Hepatocyte (in vitro differentiated cells): ENCODE measurements around the gene RPGR. TPM values are rescaled to one million over a fixed set of nuclear protein-coding genes. Genes with fewer than 3 reads are reported as not detected.

ENCODE experiments used
- DNase-seq: peaks from one replicate; pipeline ENCODE4 v3.0.0-alpha.2; 2016; ENCODE audit warnings: low spot score
- H2AFZ ChIP-seq: fragments of 200-600 bp; sonication (generic); 2 replicates; pipeline ENCODE4 v1.6.0; 2016; ENCODE audit warnings: antibody characterized with exemption, mild to moderate bottlenecking
- H3K27ac ChIP-seq: fragments of 200-600 bp; sonication (generic); 2 replicates; pipeline ENCODE4 v1.5.1; 2016; ENCODE audit warnings: mild to moderate bottlenecking
- H3K27me3 ChIP-seq: fragments of 200-600 bp; sonication (generic); 2 replicates; pipeline ENCODE4 v1.6.1; 2016
- H3K36me3 ChIP-seq: fragments of 200-600 bp; sonication (generic); replicated peaks from 2 replicates; pipeline ENCODE4 v1.5.1; 2016; ENCODE audit warnings: low read depth; ENCODE audit not compliant: insufficient read depth
- H3K4me1 ChIP-seq: fragments of 200-600 bp; sonication (generic); 2 replicates; pipeline ENCODE4 v1.5.1; 2016; ENCODE audit warnings: mild to moderate bottlenecking, moderate library complexity; ENCODE audit not compliant: insufficient read depth
- H3K4me2 ChIP-seq: fragments of 200-600 bp; sonication (generic); 2 replicates; pipeline ENCODE4 v1.6.0; 2016
- H3K4me3 ChIP-seq: fragments of 200-600 bp; sonication (generic); 2 replicates; pipeline ENCODE4 v1.5.1; 2016; ENCODE audit warnings: mild to moderate bottlenecking
- H3K79me2 ChIP-seq: fragments of 200-600 bp; sonication (generic); 2 replicates; pipeline ENCODE4 v1.6.0; 2017; ENCODE audit warnings: mild to moderate bottlenecking
- H3K9me2 ChIP-seq: fragments of 200-600 bp; sonication (generic); replicated peaks from 2 replicates; pipeline ENCODE4 v1.6.0; 2017; ENCODE audit warnings: mild to moderate bottlenecking; ENCODE audit not compliant: insufficient read depth
- H3K9me3 ChIP-seq: fragments of 200-600 bp; sonication (generic); 2 replicates; pipeline ENCODE4 v1.5.1; 2016; ENCODE audit warnings: low read depth, mild to moderate bottlenecking
- H4K20me1 ChIP-seq: fragments of 200-600 bp; sonication (generic); 2 replicates; pipeline ENCODE4 v1.6.0; 2016; ENCODE audit warnings: mild to moderate bottlenecking; ENCODE audit not compliant: insufficient read depth, poor library complexity, severe bottlenecking
- CTCF ChIP-seq: fragments of 200-600 bp; sonication (generic); IDR thresholded peaks from 2 replicates; pipeline ENCODE4 v1.5.1; 2016; ENCODE audit warnings: antibody characterized with exemption, mild to moderate bottlenecking; ENCODE audit not compliant: poor library complexity
- EZH2 ChIP-seq: fragments of 200-600 bp; sonication (generic); IDR thresholded peaks from 2 replicates; pipeline ENCODE4 v1.6.1; 2016; ENCODE audit warnings: antibody characterized with exemption, mild to moderate bottlenecking, borderline replicate concordance
- EZH2phosphoT487 ChIP-seq: fragments of 200-600 bp; sonication (generic); IDR thresholded peaks from one replicate; pipeline ENCODE4 v1.6.1; 2018; ENCODE audit warnings: antibody characterized with exemption, mild to moderate bottlenecking, low read depth, moderate library complexity; ENCODE audit not compliant: unreplicated experiment, severe bottlenecking
- WGBS: methylation state at CpG from one replicate; pipeline ENCODE4 v1.1.6; 2016; ENCODE audit warnings: low lambda C conversion rate; ENCODE audit errors: missing lambda C conversion rate; 5-methylcytosine and 5-hydroxymethylcytosine counted together
- polyA plus RNA-seq: library from polyadenylated mRNA; unstranded; fragments of >200 nt; fragmentation: Nextera tagmentation; extraction: Ambion mirVana; gene quantifications from 2 replicates; pipeline ENCODE4 v1.2.1, GENCODE V29; 2016
- total RNA-seq: library from RNA; depleted of rRNA; stranded (reverse); fragments of >200 nt; gene quantifications from 2 replicates; pipeline ENCODE4 v1.2.3, GENCODE V29; 2014

The RPGR gene
- total and polyA plus RNA-seq, 2 experiments from 2014 or later = 7.2 to 15.9 TPM

GRCh38 chrX:38262715-38263620 lies 64.3 kb downstream of the RPGR start:
- Histone ChIP-seq H3K4me1 (no peaks in the 10 kb centered on the region), H3K4me2 (no peak overlapping the region), H2AFZ (no peak overlapping the region), H3K9me3 (no peaks in the 10 kb centered on the region), H3K9me2 (no peaks in the 10 kb centered on the region), H3K79me2 (no peaks in the 10 kb centered on the region), H3K27ac (no peak overlapping the region), H4K20me1 (no peaks in the 10 kb centered on the region), H3K36me3 (no peaks in the 10 kb centered on the region), H3K4me3 (no peak overlapping the region), H3K27me3 (no peaks in the 10 kb centered on the region)
- no peak for DNase-seq
- TF ChIP-seq EZH2 = no peak
- TF ChIP-seq EZH2phosphoT487 = no peak
- no peak for TF ChIP-seq CTCF
- WGBS = 80% methylated on average over 9 of the region's 9 CpGs

- no peaks in the 10 kb centered on the region for H3K36me3 ChIP-seq
- TF ChIP-seq EZH2phosphoT487 (no peak), CTCF (peak; percentile 26), EZH2 (no peak)
Observed at GRCh38 chrX:38260231-38260630, 67.1 kb downstream of the RPGR start.

GRCh38 chrX:38256019-38256418 lies 71.3 kb downstream of the RPGR start:
- no peaks in the 10 kb centered on the region for H3K4me1 ChIP-seq
- no peaks in the 10 kb centered on the region for H4K20me1 ChIP-seq
- no peaks in the 10 kb centered on the region for H3K36me3 ChIP-seq
- no peaks in the 10 kb centered on the region for H3K79me2 ChIP-seq
- WGBS = 97% methylated on average over 19 of the region's 30 CpGs
- TF ChIP-seq EZH2phosphoT487 (no peak), CTCF (no peak), EZH2 (no peak)
- DNase-seq = no peak
- no peak overlapping the region for H3K4me2 ChIP-seq
- H2AFZ ChIP-seq = no peak overlapping the region
- H3K27ac ChIP-seq = no peak overlapping the region
- no peaks in the 10 kb centered on the region for H3K9me3 ChIP-seq
- H3K4me3 ChIP-seq = no peak overlapping the region
- no peaks in the 10 kb centered on the region for H3K9me2 ChIP-seq
- H3K27me3 ChIP-seq = no peaks in the 10 kb centered on the region

More at GRCh38 chrX:38260231-38260630, 67.1 kb downstream of the RPGR start:
- Histone ChIP-seq H3K27me3 (no peaks in the 10 kb centered on the region), H3K79me2 (no peaks in the 10 kb centered on the region), H3K9me2 (no peaks in the 10 kb centered on the region), H3K4me3 (no peak overlapping the region), H3K27ac (no peak overlapping the region), H2AFZ (no peak overlapping the region), H4K20me1 (no peaks in the 10 kb centered on the region), H3K9me3 (no peaks in the 10 kb centered on the region), H3K4me2 (no peak overlapping the region), H3K4me1 (no peaks in the 10 kb centered on the region)
- WGBS = 62% methylated on average over 4 of the region's 4 CpGs
- DNase-seq = peak; percentile 46
